NOMO-1 treated with DMSO at 0.1 percent for 48 hours (cell line): Measurements from ENCODE around the gene NUP93.
"Not testable (repeated sequence)": the region's sequence is repeated elsewhere in the genome, so short reads cannot be mapped to it uniquely, and the experiment has no call there.

Experiments
- DNase-seq: peaks from one replicate; lab custom pipeline; 2025; ENCODE audit not compliant: unreplicated experiment; lab: John Stamatoyannopoulos, UW

The NUP93 gene

GRCh38 chr16:56708525-56709442 lies 21.1 kb upstream of the NUP93 start:
- DNase-seq, result no peak

DNA sequence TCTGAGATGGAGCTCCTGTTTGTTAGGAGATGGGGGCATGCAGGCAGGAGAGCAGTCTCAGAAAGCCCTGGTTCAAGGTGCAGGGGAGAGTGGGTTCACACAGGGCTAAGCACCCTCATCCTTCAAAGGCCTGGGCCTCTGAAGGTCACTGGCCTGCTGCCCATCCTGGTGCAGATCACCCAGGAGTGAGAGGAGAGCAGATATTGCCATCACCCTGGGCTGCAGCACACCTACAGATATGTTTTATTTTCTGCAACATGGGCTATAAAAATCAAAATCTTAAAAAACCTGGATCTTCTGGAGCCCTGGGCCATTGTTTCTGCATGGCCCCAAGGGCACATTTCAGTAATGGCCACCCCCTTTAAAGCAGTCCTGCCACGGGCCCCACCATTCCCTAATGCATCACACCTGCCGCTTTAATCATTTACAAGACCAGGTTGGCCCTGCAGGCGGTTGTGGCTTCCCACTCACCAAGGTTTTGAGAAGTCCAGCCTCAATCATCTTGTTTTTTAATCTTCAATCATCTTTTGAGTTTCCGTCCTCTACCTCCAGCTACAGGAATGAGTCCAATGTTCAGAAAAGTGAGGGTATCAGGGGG lies 20.4 kb upstream of the NUP93 start:
- no peak for DNase-seq

- no peak for DNase-seq
Observed at GRCh38 chr16:56710181-56710737, 19.7 kb upstream of the NUP93 start.

DNA sequence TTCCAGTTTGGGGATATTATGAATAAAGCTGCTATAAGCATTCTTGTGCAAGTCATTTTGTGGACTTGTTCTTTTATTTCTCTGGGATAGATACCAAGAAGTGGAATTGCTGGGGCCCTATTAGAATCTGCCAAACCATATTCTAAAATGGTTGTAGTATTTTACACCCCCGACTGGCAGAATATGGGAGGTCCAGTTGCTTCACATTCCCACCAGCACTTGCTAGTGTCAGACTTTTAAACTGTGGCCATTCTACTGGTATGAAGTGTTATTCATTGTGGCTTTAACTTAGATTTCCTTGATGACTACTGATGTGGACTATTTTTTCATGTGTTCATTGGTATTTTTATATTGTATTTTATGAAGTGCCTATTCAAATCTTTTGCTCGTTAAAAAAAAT lies 18.1 kb upstream of the NUP93 start:
- DNase-seq, result no peak

DNA sequence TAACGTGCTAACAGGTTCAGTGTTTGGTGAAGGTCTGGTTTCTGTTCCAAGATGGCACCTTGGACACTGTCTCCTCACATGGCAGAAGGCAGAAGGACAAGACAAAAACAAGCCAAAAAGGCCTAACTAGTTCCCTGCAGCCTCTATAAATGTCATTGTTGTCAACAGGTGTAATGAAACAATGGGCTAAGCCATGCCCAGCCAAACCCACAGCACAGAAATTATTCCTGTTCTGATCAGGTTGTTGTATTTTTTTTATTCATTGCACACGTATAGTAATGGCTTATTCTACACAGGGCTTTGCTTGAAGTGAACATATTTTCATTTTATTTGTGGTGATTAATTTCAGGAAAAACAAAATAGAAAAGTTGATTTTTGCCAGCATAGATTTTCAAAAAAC lies 16.1 kb upstream of the NUP93 start:
- DNase-seq, result no peak

DNA sequence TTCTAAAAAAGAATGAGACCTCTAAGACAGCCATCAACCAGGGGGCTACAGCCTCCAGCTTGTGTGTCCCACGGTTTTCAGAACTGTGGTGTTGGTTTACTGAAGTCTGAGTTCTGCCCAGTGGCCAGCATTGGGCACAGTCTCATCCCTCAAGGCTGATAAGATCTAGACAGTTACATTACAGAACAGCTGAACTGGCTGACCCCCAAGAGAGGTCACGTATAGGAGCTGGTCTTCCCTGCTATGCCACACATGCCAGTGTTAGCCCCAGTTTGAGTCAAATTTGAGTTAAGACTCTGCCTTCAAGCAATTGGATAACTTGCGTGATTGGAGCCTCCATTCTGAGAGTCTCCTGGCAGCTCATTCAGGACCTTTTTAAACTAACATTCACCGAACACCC lies 14.8 kb upstream of the NUP93 start:
- DNase-seq, result no peak

DNA sequence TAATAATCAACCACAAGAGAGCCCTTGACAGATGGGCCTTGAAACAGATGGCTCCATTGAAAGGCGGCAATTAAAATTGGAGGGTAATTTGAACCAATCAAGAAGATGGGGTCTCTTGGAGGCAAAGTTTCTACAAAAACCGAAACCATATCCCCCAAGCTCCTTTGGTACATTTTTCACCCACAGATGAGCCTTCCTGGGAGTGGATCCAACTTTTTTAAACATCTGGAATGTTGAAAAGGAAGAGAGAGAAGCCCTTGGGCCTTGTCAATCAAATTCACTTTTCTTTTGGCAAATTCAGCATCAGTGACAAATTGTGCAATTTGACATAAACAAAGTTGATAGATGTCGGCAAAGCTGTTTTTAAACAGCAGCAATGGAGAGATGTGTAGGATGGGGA lies 13.2 kb upstream of the NUP93 start:
- no peak for DNase-seq

- DNase-seq, result not testable (repeated sequence)
Observed at GRCh38 chr16:56717532-56717931, 12.4 kb upstream of the NUP93 start.

DNA sequence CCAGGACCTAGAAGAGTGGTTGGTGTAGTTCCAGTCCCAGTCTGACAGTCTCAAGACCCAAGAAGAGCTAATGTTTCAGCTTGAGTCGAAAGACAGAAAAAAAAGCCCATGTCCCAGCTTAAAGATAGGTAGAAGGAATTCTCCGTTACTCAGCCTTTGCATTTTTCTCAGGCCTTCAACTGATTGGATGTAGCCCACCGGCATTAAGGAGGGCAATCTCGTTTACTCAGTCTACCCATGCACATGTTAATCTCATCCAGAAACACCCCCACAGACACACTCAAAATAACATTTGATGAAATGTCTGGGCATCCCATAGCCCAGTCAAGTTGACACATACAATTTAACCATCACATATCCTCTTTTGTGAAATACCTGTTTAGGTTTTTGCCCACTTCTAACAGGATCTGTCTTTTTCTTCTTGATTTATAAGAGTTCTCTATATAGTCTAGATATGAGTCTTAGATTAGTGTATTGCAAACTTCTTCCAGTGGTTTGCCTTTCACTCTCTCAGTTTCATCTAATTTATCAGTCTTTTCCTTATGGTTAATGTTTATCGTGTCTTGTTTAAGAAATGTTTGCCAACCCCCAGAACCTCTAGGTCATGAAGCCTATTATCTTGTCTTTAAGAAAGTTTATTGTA lies 7.6 kb upstream of the NUP93 start:
- no peak for DNase-seq

- no peak for DNase-seq
Observed at GRCh38 chr16:56724191-56724590, 5.7 kb upstream of the NUP93 start.

DNA sequence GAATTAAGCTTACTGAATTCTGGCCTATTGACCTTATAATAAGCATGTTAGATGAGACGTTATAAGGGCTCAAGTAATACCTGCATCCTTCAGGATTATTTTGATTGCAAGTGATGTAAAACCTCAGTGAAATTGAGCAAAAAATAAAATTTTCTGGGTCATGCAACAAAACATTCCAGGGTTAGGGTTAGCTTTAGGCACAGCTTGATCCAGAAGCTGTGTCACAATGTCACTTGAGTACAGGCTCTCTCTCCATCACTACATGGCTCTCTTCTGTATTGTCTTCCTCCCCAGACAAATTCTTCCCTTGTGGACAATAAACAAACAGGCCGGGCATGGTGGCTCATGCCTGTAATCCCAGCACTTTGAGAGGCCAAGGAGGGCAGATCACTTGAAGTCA lies 3.6 kb upstream of the NUP93 start:
- no peak for DNase-seq

DNA sequence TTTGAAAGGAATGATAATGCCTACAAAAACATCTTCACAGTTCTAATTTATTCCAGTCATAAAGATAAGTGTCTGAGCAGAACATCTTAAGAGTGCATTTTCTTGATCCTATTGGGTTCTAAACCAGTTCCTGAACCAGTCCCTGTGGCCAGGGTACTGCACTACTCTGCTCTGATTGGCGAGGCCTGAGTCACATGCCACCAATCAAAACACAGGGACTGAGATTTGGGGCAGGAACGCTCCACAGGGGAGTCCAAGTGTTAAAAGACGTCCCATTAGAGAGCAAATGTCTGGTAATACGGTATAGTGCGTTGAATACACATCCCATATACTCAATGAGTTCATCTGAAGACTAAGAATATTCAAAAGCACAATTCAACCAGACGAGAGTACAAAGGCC lies 3.0 kb upstream of the NUP93 start:
- DNase-seq, result no peak

DNA sequence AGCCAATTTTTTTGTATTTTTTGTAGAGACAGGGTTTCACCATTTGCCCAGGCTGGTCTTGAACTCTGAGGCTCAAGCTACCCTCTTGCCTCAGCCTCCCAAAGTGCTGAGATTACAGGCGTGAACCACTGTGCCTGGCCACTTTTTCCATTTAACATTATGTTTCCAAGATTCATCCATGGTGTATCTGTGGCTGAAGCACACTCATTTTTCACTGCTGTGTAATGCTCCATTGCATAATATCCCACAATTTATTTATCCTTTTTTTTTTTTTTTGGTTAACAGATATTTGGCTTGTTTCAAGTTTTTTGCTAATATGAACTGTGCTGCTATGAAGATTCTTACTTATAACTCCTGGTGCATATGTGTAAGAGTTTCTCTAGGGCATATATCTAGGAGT lies 1.9 kb upstream of the NUP93 start:
- no peak for DNase-seq

DNA sequence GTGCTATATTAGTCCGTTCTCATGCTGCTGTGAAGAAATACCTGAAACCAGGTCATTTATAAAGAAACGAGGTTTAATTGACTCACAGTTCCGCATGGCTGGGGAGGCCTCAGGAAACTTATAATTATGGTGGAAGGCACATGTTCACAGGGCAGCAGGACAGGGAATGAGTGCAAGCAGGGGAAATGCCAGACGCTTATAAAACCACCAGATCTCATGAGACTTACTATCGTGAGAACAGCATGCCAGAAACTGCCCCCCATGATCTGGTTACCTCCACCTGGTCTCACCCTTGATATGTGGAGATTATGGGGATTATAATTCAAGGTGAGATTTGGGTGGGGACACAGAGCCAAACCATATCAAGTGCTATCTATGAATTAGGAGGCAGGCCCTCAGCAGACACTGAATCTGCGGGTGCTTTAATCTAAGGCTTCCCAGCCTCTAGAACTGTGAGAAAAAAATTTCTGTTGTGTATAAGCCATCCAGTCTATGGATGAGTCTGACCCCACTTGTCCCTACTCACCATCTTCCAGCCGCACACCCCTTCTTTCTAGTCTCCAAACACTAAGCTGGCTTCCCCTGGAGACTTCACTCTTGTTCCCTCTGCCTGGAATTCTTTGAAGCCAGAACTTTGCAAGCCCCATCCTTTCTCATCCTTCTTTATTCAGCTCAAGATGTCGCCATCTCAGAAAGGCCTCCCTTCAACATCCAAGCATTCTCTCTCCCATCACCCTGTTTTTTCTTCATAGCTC lies 772 bp upstream of the NUP93 start:
- DNase-seq, result peak; percentile 55

DNA sequence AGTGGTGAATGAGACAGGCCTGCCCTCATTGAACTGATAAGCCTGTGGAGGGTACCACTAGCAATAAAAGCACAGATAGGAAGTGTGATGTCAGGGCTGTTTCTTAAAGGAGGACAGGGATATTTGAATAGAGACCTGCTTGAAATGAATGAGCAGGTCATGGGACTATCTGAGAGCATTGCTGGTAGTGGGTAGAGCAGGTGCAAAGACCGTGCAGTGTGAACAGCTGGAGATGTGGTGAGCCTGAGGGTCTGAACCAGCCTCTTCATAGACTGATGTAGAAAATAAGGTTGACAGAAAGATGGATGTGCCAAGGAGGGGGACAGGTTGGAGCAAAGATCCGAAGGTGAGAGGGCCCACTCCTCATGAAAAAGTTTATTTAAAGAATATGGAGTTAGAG lies 2.4 kb downstream of the NUP93 start:
- DNase-seq, result no peak

- DNase-seq, result no peak
Observed at GRCh38 chr16:56732832-56733231, 2.9 kb downstream of the NUP93 start.

DNA sequence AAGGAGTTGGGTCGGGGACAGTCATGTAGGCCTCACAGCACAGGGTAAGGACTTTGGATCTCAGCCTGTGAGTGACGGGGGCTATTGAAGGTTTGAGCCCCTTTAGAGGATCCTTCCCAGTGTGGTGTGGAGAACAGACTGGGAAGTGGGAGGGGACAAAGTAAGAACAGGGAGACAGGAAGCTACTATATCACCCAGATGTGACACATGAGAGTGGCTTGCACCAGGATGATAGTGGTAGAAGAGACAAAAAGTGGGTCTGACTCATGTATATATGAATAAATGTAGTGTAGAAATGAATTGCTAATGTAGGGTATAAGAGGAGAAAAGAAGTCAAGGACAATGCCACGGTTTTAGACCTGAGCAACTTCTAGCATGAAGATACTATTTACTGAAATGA lies 4.5 kb downstream of the NUP93 start:
- DNase-seq, result no peak

GRCh38 chr16:56736476-56736875 lies 6.5 kb downstream of the NUP93 start:
- DNase-seq, result no peak

GRCh38 chr16:56737539-56737938 lies 7.6 kb downstream of the NUP93 start:
- no peak for DNase-seq

DNA sequence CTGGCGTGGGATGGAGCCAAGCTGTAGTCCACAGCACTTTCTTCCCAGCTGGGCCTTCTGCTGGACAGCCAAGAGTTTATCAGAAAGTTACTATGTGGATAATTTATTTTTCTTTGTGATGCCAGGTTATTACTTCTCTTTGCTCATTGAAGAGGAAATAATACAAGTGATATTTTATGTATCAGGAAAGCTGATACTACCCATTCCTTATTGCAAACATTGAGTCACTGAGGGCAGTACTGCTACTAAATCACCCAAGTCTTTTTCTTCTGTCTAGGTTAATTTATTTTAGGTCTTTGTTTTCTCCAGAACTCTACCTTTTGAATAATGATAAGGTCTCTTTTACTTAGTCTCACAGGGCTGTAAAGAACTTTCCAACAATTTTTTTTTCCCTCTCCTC lies 8.3 kb downstream of the NUP93 start:
- DNase-seq, result no peak

DNA sequence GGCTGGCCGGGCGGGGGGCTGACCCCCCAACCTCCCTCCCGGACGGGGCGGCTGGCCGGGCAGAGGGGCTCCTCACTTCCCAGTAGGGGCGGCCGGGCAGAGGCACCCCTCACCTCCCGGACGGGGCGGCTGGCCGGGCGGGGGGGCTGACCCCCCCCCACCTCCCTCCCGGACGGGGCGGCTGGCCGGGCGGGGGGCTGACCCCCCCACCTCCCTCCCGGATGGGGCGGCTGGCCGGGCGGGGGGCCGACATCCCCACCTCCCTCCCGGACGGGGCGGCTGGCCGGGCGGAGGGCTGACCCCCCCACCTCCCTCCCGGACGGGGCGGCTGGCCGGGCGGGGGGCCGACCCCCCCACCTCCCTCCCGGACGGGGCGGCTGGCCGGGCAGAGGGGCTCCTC lies 9.4 kb downstream of the NUP93 start:
- DNase-seq, result not testable (repeated sequence)
